ENCODE results near the gene NOC2L.
"Not testable (repeated sequence)": the region's sequence is repeated elsewhere in the genome, so short reads cannot be mapped to it uniquely, and the experiment has no call there.

Gene NOC2L

DNA sequence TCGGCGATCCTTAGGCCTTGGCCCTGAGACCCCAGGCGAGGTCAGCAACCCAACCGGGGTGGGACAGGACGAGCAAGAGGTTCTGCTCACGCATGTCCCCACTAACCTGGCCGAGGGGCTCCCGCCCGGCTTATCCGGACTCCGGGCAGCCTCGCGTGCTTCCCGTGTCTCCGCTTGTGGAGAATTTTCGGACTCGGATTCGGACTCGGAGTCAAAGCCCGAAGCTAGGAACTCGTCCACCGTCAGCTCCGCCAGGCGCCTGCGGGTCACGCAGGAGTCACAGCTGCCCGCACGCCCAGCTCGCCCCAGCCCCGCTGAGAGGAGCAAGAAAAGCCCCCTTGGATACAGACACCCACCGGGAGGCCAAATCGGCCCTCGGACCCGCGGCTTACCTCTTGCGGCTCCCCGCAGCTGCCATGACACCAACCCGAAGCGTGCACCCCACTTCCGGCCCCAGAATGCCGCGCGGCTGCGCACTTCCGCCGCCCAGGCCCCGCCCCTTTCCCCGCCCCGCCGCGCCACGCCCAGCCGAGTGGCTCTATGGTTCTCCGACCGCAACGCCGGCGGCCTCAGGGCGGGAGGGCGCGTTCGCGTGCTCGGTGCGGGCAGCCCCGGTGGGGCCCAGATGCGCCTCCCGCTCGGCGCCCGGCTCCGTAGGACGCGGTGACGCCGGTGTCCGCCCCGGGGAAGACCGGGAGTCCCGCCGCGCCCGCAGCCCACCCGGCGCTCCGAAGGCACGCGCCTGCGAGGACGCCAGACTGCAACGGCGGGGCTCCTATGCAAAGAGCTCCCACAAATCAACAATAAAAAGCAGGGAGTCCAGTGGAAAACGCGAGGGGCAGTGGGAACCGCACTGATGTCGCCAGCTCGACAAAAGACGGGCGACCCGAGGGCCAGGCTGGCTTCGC is at the start of gene NOC2L:
Gene NOC2L (minus strand): TSS at position 434 of the 908 bp plus-strand sequence. CDS start 16 bp downstream, at position 418.
- DNase-seq = peak; percentile 78

DNA sequence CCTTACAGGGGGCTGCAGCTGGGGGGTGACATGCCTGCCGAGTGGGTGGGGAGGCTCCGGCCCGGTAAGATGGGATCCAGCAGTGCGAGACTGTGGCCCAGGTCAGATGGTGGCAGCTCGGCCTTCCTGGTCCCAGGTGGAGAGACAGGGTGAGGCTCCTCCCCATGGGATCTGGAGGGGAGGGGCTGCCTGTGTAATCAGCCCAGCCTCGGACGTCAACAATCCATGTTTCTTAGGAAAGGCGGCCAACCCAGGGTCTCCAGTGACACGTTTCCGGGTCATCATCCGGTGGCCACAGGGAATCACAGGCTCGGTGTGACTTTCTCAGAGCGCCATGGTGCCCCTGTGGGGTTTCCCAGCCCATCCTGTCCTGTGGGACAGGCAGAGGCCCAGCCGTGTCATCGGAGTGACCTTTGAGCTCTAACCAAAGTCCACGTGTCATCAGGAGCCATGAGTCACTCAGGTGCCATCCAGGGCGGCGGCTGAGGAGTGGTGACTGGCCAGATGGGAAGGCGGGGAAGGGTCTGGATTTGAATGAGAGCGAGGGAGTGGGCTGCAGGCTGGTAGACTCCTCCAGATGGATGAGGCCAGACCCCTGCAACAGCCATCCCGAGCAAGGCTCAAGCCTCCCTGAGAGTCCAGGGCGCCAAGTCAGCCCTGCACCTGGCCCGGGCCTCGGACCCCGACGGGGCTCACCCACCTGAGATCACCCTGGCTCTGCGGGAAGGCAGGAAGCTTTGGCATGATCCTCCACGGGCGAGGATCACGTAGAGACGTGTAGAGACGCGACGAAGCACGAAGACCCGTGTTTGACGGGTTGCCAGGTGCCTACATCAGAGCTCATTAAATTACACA is 47.5 kb upstream of the NOC2L start:
- DNase-seq = no peak

DNA sequence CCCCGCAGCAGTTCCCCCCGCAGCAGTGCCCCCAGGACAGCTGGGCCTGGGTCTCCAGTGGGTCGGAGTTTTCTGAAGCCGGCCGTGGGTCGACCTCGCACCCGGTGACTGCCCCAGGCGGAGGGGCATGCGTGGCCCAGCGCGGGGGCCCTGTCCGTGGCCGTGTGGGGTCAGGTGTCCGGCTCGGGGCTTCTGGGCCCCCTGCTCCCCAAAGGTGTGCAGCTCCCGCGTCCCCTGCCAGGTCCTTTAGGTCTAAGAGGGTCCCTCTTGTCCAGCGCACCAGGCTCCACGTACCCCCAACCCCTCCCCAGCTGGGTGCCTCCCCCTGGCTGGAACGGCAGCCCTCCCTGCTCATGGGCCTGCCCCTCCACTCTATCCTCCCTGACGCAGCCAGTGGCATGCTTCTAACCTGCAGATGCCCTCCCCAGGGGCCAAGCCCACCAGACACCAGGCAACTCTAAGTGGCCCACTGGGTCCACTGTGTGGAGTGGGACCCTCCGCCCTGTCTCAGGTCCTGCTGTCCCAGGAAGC is 46.8 kb upstream of the NOC2L start:
- DNase-seq = no peak

DNA sequence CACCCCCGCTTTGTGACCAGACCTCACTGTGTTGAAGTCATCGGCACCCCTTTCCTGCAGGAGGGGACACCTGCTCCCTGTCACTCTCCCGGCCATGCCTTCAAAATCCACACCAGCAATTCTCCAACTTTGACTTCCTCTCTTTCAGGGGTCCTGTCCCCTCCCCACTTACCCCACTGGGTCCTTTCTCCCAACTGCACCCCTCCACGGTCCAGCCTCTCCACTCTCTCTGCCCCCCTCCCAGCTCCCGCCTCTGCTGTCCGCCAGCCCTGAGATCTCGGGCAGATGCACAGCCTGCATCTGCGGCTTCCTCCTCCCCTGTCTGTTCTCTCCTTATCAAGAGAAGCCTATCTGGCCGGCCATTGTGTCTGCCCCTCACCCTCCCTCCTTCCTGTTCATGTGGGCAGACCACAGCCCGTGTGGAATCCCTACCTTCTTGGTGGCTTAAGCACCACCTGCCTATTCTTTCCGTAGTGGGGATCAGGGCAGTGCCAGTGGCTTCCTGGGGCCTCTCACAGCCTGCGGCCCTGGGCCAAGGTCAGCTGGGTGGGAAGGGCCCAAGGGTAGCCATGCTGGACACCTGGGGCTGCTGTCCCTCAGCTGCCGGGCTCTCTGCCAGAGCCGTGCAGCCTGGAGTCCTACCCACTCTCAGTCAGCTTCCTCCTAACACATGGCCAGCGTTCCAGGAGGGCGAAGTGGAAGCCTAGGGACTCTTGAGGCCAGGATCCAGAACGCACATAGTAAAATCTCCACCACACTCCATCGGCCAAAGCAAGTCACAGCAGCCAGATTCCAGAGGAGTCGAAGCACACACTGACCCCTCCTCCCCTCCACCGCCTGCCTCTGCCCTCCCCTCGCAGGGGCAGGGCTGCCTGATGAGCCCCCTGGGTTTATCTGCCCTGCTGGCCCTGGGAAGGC is 46.0 kb upstream of the NOC2L start:
- no peak for DNase-seq

DNA sequence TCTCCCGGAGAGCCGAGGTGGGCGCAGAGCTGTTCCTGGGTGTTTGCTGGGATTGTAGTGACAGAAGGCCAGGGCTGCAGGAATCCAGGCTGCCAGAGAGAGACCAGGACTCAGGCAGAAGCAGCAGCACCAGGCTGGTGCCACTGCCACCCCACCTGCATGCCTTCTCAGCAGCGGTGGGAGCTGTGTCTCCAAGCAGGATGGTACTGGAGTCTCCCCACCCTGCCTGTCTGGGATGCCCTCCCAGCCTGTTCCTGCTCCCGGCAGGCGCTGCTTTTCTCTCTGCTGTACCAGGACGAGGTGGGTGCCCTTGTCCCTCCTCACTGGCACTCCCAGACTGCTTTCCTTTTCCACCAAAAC is 45.3 kb upstream of the NOC2L start:
- no peak for DNase-seq

DNA sequence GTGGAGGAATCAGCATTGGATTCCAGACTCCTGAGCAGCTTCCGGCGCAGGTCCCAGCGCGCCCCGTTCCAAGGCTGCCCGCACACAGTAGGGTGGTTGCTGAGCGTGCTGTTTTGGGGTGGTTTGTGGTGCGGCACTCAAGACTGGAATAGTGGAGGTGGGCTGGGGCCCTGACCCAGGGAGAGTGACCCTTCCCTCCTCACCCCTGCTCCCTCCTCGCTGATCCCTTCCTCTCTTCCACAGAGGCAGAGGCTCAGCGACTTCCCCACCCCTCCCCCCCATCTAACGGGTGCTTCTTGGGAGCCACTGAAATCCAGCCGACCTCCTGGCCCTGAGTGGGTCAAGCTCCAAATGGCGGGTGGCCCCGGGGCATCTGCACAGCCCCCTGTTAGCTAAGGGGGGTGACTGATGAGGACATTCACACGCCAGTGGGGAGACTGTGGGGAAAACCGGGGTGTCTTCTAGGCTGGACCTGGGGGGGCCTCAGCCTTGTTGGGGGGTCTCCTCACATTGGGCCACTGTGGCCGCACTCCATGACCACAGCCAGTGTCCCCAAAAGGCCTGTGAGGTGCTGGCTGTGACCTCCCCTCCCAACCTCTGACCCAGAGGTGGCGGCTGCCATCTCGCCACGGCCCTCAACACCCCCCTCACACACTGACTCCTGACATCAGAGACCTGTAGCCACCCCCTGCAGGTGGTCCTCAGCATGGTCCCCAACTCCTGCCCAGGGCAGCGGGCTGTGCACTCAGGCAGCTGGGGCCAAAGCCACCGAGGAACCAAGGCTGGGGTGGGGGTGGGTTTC is 44.8 kb upstream of the NOC2L start:
- no peak for DNase-seq

DNA sequence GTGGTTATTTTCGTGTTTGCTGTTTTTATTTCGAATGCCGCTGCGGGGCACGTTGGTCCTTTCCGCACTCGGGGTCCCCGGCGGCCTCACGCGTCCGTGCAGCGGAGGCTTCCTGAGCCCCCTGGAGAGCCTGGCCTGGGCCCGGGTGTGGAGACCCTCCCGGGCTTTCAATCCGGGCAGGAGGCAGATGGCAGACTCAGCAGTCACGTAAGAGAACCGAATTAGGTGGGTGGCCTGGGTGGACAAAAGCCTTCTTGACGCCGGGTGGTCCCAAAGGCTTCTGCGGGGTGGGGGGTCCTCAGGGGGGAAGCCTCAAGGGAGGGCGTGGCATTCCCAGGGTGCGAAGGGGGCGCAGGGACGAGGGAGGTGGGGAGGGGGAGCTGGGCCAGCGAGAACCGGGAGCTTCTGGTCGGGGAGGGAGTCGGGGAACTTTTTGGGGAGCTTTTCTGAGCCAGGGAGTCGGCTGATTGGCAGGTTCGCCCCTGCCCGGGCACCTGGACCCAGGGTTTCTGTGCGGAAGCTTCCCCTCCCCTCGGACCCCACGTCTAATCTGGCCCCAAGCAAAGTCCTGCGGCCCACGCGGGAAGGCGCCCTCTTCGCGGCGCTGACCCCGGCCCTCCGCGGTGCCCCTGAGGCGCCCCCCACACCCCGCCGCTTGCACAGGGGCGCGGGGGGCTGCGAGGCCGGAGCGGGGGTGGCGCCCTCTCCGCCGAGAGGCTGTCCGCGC is 42.2 kb upstream of the NOC2L start:
- no peak for DNase-seq

DNA sequence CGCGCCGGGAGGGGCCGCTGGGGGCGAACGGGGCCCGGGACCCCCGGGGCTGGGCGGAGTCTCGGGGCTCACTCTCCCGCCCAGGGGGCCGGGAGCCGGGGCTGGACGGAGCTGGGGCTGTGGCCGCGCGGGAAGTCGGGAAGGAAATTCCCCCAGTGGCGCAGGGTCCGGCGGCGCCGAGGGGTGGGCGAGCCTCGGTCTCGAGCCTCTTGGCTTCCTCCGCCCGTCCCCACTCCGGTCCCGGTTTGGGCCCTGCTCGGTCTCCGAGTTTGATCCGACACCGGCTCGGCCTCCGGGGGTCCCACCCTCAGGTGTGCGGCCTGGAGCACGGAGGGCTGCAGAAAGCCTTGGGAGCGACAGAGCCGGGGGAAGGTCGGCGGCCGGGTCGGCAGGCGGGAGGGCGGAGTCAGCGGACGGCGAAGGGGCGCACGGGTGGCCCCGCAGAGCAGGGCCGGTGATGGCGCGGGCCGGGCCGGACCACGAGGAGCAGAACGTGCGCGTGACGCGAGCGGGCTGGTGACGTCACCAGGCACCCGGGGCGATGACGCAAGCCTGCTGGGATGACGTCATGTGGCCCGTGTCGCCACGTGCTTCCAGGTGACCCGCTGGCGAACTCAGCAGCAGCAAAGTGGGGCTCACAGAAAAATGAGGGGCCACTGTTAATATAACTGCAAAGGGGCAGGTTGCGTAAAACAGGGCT is 41.5 kb upstream of the NOC2L start:
- no peak for DNase-seq

DNA sequence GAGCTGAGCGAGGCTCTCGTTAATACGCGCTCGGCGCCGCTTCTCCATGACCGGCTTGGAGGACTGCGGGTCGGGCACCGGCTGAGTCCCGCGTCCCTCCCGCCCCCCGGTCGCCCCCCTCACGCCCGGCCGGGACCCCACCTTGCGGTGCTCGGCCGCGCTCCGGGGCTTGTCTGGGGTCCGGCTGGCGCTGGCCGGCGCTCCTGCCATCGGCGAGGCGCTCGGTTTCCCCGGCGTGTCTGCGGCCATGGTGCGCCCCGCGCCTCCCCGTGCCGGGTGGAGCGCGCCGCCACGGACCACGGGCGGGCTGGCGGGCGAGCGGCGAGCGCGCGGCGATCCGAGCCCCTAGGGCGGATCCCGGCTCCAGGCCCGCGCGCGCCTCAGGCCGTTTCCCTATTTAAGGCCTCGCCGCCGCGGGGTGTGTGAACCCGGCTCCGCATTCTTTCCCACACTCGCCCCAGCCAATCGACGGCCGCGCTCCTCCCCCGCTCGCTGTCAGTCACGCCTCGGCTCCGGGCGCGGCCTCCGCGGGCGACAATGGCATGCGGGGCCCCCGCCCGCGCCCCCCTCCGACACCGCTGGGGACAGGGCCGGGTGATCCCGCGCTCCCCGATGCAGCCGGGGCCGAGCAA is 40.8 kb upstream of the NOC2L start, which contains the start of gene HES4:
Gene HES4 (minus strand): TSS at position 373 of the 632 bp plus-strand sequence. CDS start 124 bp downstream, at position 249.
- DNase-seq = no peak

DNA sequence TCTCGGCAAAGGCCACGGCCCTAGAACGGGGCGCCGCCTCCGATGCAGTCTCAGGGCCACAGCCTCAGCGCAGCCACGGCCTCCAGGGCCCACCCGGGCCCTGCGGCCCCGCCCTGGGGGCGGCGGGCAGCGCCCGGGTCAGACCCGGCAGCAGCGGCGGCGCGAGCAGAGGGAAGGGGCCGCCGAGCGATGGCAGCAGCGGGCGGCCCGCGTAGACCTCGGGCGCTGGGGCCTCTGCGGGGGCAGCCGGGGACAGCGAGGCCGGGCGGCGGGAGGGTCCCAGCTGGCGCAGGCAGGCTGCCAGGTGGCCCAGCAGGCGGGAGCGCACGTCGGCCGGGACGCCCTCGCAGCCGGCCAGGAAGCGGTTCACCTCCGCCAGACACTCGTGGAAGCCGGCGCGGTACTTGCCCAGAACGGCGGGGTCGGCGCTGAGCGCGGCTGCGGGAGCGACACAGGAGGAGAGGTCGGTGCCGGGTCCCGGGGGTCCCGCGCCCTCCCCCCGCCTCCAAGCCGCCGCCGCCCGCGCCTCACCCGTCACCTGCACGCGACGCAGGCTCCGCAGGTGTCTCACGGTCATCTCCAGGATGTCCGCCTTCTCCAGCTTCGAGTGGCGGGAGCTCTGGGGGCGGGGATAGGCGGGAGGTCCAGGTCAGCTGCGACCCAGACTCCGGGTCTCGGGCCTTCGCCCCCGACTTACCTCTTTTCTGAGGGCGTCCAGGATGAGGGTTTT is 40.1 kb upstream of the NOC2L start:
- no peak for DNase-seq

DNA sequence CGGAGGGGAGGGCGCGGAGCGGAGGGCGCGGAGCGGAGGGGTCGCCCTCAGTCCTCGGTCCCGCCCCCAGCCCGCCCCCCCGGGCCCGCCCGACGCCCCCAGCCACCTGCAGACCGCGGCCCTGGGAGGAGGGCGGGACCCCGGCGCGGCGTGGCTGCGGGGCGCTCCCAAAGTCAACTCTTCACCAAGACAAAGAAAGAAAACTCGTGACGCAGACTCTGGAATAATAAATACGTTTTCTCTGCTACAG is 39.6 kb upstream of the NOC2L start:
- DNase-seq = no peak

DNA sequence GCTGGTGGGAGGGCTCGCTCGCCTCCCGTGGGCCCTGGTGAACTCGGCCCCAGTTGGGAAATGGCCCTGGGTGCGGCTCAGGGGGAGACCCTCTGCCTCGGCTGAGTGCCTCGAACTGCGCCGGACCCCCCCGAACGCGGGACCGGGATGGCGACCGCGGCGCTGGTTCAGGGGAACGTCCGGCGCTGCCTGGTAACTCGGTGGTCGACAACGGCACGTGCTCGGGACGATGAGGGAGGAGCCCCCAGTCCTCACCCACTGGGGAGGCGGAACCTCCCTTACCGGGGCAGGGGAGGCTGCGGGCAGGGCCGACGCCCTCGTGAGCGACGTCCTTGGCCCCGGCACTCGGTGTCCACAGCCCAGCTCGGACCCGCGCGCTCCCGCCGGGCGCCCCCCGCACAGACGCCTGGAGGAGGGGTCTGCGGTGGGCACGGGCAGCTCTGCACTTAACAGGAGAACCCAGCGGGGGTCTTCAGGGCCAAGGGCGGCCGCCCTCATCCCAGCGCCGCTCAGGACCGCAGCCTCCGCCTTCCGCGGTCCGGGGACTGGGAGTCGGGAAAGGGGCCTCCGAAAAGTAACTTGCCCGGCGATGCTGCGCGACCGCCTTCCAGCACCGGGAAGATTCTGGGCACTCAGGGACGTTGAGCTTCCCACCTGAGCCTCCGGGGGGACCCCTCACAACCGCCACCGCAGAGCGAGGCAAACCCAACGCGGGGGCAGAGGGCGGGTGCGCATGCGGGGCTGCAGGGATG is 39.1 kb upstream of the NOC2L start:
- DNase-seq = no peak

DNA sequence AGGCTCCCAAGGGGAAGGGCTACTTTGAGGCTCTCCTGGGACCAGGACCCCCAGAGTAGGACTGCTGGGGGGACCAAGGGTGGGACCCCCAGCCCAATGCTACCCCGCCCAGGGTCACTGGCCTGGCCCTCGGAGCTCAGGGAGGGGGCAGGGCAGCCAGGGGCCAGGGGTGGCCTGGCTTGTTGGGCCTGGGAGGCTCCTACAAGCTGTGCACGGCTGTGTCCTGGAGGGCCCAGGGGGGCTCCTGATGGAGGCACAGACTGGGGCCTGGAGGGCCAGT is 38.6 kb upstream of the NOC2L start:
- DNase-seq = no peak

DNA sequence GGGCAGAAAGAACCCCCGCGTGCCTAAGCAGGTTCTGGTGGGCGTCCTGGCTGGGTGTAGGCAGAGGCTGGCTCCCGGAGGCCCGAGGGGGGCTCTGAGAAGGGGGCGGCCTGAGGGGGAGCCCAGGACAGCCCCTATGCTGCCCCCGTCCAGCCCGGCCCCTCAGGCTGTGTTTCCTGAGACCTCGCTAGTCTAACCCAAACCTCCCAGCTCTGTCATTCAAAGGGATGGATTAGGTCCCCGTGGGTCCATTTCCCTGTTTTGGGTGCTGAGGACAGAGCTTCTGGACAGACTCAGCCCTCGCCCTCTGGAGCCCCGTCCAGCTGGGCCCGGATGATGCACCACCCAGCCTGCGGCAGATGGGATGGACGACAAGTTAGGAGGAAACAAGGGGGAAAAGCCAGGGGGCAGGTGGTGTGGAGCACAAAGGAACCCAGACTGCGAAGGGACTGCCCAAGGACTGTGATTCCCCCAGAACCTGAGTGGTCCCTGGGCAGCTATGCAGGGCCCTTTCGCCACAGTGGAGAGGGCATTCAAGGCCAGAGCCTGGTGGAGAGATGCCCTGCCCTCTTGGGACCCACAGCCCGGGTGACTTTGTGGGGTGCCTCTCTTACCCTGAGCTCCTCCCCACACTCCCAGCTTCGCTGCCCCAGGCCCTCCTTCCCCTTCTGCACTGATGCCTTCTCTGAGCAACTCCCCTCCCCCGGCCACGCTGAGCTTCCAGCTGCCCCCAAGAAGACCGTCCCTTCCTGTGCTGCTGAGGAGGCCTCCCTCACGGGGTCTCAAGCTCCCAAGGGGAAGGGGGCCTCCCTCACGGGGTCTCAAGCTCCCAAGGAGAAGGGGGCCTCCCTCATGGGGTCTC is 38.0 kb upstream of the NOC2L start:
- DNase-seq = no peak

DNA sequence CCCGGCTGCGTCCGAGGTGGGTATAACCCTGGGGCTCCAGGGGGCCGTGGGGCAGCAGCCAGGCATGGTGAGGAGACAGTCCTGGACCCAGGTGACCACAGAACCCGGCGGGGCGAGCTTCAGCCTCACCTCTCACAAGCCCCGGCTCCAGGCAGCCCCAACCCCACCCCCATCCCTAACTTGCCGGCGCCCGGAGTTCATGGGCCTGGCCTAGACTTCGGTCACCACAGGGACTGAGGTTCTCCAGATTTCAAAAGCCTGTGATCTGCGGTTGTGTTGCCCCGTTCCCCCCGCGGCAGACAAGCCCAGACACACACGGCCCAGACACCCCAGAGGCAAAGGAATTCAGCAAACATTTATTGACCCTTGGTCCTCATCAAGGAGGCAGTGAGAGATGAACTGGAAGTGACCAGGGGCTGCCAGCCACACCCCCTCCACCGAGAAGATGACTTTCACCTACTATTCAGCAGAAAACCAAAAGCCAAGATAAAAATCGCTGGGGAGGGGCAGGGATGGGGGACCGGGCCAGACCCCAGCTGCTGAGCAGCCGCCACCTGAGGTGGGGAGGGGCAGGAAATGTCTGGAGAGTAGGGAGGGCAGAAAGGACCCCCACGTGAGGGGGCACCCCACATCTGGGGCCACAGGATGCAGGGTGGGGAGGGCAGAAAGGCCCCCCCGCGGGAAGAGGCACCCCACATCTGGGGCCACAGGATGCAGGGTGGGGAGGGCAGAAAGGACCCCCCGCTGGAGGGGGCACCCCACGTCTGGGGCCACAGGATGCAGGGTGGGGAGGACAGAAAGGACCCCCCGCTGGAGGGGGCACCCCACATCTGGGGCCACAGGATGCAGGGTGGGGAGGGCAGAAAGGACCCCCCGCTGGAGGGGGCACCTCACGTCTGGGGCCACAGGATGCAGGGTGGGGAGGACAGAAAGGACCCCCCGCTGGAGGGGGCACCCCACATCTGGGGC is 36.9 kb upstream of the NOC2L start:
- no peak for DNase-seq

DNA sequence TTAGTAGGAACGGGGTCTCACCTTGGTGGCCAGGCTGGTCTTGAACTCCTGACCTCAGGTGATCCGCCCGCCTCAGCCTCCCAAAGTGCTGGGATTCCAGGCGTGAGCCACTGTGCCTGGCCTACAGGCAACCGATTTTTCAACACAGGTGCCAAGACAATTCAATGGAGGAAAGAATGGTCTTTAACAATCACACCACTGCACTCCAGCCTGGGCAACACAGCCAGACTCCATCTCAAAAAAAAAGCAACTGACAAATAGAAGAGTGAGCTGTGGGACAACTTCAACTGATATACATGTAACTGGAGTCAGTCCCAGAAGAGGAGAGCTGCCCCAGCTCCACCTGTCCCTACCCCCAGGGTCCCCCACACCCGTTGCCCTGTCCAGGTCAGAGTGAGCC is 35.5 kb upstream of the NOC2L start:
- not testable (repeated sequence) for DNase-seq

All from GOT3 (cell line).